Left cardiac atrium (tissue), 4 donors: ENCODE data around the gene ANO10. TPM values are rescaled to one million over a fixed set of nuclear protein-coding genes. Genes with fewer than 3 reads are reported as not detected.
A peak's percentile ranks its signal among the peaks of the same experiment; 100 is the strongest.

Experiments used
- ATAC-seq, 2 donors: fragments of 200-7000 bp; cut with Tn5 transposase; one replicate each; pipeline ENCODE4 v1.9.1; 2020; ENCODE audit warnings: mild to moderate bottlenecking in 2 of 2, moderate library complexity in 2 of 2
- DNase-seq: peaks from one replicate; pipeline ENCODE4 v3.0.0-alpha.2; 2020
- intact Hi-C, 2 donors: fragments of 100-400 bp; cut with DNase I; formaldehyde crosslinking; loops; one replicate each; pipeline versions ENCODE4 v1.14.1 to v1.15.1; 2022 to 2023
- total RNA-seq, 2 donors: library from RNA; stranded (reverse); fragmentation: NEBNext Ultra II Directional; extraction: Animal tissue kit (Norgen Biotek cat#: 25700); gene quantifications; one replicate each; pipeline ENCODE4 v1.2.1, GENCODE V29; 2021
- donor health status: DM: no; HTN: yes; CAD: no.
- donor health status: DM: no; HTN: yes; CAD: no; lungs with severe emphysema.
- donor health status: DM: yes; HTN: yes; CAD: no.
- donor health status: Dilated cardiomyopathy.

The ANO10 gene
- total RNA-seq, 2 donors from 2014 or later: 16.7 to 18.1 TPM

GRCh38 chr3:43451670-43452254 lies 170.0 kb downstream of the ANO10 start:
- intact Hi-C loops: loop anchor here in 1 of 2 donors (1.0 kb wide), 1 partner anchor 12 kb away; no protein-coding TSS in a partner anchor
- DNase-seq (no peak), ATAC-seq (no peak)

DNA sequence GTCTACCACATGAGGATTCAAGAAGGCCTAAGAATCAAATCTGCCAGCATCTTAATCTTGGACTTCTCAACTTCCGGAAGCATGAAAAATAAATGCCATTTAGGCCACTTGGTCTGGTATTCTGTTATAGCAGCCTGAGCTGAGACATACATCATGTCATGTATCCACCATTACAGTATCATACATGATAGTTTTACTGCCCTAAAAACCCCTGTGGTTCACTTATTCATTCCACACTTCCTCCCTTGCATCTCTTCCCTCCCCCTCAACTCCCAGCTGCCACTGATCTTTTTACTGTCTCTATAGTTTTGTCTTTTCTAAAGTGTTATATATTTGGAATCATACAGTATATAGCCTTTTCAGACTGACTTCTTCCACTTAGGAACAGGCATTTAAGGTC lies 173.7 kb downstream of the ANO10 start:
- ATAC-seq (no peak), DNase-seq (no peak)
- intact Hi-C loops: no loop called here

- DNase-seq (no peak), ATAC-seq (no peak)
- intact Hi-C loops: no loop called here
Measured at GRCh38 chr3:43445820-43446219, 176.0 kb downstream of the ANO10 start.

GRCh38 chr3:43442872-43443395 lies 178.9 kb downstream of the ANO10 start:
- ATAC-seq: no peak
- no peak for DNase-seq
- intact Hi-C loops: no loop called here

GRCh38 chr3:43436507-43437140 lies 185.2 kb downstream of the ANO10 start:
- DNase-seq (no peak), ATAC-seq (no peak)
- intact Hi-C loops: no loop called here

DNA sequence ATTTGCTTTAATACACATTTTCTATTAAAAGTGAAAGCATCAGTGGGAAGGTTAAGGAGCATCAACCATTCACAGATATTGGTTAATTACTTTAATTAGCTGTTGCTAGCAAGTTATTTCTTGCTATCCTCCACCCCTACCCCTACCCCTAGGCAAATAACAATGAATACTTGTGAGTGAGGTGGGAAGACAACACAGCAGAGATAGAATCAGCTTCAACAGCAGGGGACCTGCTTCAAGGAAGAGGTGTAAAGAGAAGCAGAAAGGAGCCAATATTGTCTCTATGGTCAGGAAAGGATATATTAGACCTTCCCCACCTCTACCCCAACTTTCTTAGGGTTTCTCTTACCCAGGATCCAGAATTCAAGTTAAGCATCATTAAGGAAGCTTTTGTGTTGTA lies 186.1 kb downstream of the ANO10 start:
- ATAC-seq: no peak
- intact Hi-C loops: no loop called here
- DNase-seq: no peak

- ATAC-seq: no peak
- intact Hi-C loops: no loop called here
- DNase-seq: no peak
Measured at GRCh38 chr3:43434431-43434830, 187.4 kb downstream of the ANO10 start.

GRCh38 chr3:43432462-43432861 lies 189.3 kb downstream of the ANO10 start:
- DNase-seq (no peak), ATAC-seq (no peak)
- intact Hi-C loops: no loop called here

GRCh38 chr3:43426388-43426787 lies 195.4 kb downstream of the ANO10 start:
- DNase-seq (peak; percentile 49), ATAC-seq (peak; percentile 90 to 92)
- intact Hi-C loops: loop anchor here in 1 of 2 donors (10.0 kb wide), 1 partner anchor 68 kb away; no protein-coding TSS in a partner anchor

DNA sequence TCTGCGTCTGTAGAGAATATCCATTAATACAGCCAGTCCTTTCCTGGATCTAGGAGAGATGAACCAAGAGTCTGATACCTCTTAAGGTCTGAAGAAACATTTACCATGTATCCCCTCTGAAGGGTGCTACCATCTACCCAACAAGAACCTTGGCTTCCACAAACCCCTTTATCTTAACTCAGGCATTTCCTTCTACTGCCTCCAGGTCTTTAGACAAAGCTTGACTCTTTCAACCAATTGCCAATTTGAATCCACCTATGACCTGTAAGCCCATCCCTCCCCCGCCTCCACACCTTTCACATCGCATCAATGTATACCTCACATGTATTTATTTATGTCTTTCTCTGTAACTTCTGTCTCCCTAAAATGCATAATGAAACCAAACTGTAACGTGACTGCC lies 196.0 kb downstream of the ANO10 start:
- intact Hi-C loops: loop anchor here in 1 of 2 donors (10.0 kb wide), 1 partner anchor 69 kb away; no protein-coding TSS in a partner anchor
- DNase-seq: no peak
- ATAC-seq: no peak

GRCh38 chr3:43423639-43424038 lies 198.2 kb downstream of the ANO10 start:
- no peak for DNase-seq
- no peak for ATAC-seq
- intact Hi-C loops: loop anchor here in 1 of 2 donors (10.0 kb wide), 1 partner anchor 71 kb away; no protein-coding TSS in a partner anchor

DNA sequence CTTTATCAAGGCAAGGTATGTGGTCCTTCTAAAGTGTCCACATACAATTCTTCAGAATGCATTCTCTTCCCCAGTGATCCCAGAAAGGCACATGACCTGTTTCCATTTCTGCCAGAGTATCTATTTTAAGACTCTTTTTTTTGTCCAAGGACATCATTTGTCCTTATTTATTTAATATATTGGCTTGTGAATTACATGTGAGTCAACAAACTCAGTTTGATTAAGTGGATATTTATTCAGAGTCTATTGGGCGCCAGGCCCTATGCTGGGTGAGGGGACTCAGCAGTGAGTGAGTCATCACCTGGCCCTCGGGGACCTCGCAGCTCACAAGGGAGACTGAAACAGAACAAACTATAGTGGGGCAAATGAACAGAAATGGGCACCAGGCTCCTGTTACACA lies 198.7 kb downstream of the ANO10 start:
- ATAC-seq (peak; percentile 42 to 64), DNase-seq (peak; percentile 30)
- intact Hi-C loops: loop anchor here in 1 of 2 donors (10.0 kb wide), 1 partner anchor 72 kb away; no protein-coding TSS in a partner anchor

GRCh38 chr3:43418601-43419272 lies 203.1 kb downstream of the ANO10 start:
- ATAC-seq: peak; percentile 74 to 82
- intact Hi-C loops: no loop called here
- DNase-seq: peak; percentile 52

- DNase-seq: no peak
- intact Hi-C loops: no loop called here
- no peak for ATAC-seq
Measured at GRCh38 chr3:43417133-43417532, 204.7 kb downstream of the ANO10 start.

DNA sequence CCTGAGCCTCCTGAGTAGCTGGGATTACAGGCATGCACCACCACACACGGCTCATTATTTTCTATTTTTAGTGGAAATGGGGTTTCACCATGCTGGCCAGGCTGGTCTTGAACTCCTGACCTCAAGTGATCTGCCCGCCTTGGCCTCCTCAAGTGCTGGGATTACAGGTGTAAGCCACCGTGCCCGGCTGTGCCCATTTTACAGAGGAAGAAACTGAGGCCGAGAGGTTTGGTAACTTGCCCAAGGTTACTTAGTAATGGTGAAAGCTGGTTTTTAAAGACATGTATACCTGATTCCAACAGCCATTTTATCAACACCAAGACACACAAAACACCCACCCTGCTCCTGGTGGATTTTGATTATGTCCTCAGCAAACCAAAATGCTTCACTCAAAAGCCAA lies 206.7 kb downstream of the ANO10 start:
- DNase-seq: no peak
- intact Hi-C loops: no loop called here
- ATAC-seq: no peak

DNA sequence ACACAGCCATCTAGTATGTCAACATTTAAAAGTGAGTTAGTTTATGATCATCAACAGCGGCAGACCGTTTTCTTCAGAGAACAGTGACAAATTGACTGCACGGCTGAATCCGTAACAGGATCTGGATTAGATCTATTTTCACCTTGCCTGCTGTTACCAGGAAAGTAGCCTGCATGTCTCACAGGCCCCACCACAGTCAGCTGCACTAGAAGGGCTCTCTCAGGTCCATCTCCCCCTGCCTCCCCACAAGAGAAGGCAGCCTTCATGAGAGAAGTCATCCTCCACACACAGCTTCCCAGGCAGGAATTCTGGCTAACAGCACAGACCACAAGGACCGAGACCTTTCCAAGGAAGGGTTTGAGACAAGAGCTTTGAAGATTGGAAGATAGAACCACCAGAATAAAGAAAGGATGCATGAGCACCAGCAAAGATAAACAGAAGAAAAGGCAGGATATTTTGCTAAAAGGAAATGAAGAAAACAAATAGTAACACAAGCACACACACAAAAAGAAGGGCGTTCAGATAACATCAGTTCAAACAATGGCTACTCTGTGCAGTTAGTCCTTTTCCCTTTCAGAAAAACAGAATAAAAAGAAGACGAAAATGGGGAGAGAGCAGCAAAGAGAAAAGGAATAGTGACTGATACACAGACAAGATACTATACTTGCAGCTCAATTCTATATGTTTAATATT lies 208.0 kb downstream of the ANO10 start:
- ATAC-seq (no peak), DNase-seq (no peak)
- intact Hi-C loops: no loop called here

DNA sequence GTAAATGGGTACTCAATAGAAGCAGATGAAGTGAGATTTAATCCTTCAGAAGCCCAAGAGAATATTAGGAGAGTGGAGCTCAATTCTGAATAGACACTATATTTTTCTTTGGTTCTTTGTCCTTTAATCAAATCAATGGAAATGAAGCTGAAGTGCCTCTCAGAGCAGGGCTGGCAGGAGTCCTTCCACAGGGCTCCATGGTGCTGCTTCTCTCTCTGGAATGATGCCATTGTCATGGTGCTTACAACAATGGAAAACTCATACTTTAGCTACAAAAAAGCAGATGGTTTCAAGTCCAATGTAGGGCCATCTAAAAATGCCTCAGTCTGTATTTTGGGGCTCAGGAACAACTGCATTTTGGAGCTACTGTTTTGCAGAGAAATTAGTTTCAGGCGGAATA lies 210.4 kb downstream of the ANO10 start:
- intact Hi-C loops: no loop called here
- no peak for ATAC-seq
- DNase-seq: no peak

DNA sequence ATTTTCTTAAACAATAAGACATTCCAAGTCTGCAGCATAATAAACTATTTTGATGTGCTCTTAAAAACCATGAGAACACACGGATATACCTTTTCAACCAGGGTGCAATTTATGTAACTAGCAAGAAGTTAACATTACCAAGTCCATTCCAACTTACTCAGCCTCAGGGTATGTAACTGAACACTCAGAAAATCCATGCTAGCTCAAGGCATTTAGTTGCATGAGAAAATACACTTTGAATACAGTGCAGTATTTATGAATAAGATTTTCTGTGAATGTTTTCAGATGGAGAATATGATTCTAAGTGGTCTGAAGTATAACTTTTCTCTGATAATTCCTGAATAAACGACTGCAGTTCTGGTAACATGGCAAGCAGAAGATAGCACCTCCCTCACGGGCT lies 211.2 kb downstream of the ANO10 start:
- no peak for DNase-seq
- no peak for ATAC-seq
- intact Hi-C loops: no loop called here

GRCh38 chr3:43409506-43409905 lies 212.3 kb downstream of the ANO10 start:
- intact Hi-C loops: no loop called here
- ATAC-seq (no peak), DNase-seq (no peak)

DNA sequence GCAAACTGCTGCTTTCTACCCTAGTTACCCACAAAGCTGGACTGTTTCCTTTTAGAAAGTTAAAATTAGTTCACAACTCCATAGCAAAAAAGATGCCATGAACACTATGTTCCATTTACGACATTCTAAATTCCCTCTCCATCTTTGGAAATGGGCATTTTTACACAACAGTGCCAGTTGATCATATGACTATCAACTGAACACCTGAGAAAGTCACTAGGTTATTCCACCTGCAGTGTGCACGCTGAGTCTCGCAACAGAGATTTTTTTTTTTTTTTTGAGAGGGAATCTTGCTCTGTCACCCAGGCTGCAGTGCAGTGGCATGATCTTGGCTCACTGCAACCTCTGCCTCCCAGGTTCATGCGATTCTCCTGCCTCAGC lies 215.2 kb downstream of the ANO10 start:
- intact Hi-C loops: no loop called here
- ATAC-seq (no peak), DNase-seq (no peak)
